Right lobe of liver (tissue), 4 donors: ENCODE measurements around the gene SLC22A5.

Experiments
- POLR2A ChIP-seq: fragments of 450-650 bp; IDR thresholded peaks from one replicate; pipeline ENCODE4 v1.6.1; 2017; ENCODE audit warnings: antibody characterized with exemption, mild to moderate bottlenecking
- TF ChIP-seq, protein P1 (sequence below), 4 donors: fragments of 200-600 bp in 3 of 4; fragments of 450-650 bp in 1 of 4; IDR thresholded peaks; one replicate each; pipeline versions ENCODE4 v1.5.1 to v1.8.0; 2016 to 2022; ENCODE audit warnings: antibody characterized with exemption in 4 of 4, mild to moderate bottlenecking in 2 of 4
- donor health status: DM: no; HTN: no; CAD: no.
- donor health status: DM: no; HTN: no; CAD: no.
- donor health status: DM: no; HTN: yes; CAD: no.

DNA sequence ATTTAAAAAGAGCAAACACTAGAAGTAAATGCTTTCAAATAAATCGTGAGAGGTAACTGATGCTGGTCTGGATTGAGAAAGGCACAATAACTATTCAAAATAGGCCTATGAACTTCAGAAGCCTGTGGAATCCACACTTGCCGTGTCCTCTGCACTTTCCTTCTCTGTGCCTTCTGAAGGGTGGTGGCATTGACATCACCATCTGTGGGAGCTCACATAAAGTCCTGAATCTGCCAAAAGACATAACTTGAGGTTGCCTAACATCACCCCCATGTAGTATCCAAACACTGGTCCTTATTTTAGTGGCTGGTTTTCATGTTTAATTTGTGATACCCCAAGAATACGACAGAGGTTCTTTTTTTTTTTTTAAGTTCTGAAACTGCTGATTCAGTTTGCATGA, 61.2 kb downstream of the SLC22A5 start:
- TF ChIP-seq, protein P1, sequence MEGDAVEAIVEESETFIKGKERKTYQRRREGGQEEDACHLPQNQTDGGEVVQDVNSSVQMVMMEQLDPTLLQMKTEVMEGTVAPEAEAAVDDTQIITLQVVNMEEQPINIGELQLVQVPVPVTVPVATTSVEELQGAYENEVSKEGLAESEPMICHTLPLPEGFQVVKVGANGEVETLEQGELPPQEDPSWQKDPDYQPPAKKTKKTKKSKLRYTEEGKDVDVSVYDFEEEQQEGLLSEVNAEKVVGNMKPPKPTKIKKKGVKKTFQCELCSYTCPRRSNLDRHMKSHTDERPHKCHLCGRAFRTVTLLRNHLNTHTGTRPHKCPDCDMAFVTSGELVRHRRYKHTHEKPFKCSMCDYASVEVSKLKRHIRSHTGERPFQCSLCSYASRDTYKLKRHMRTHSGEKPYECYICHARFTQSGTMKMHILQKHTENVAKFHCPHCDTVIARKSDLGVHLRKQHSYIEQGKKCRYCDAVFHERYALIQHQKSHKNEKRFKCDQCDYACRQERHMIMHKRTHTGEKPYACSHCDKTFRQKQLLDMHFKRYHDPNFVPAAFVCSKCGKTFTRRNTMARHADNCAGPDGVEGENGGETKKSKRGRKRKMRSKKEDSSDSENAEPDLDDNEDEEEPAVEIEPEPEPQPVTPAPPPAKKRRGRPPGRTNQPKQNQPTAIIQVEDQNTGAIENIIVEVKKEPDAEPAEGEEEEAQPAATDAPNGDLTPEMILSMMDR (IDR thresholded peaks at IDR 0.05), result no peak
- TF ChIP-seq POLR2A, result no peak
